Measurements from ENCODE around the gene GGA1.

DNA sequence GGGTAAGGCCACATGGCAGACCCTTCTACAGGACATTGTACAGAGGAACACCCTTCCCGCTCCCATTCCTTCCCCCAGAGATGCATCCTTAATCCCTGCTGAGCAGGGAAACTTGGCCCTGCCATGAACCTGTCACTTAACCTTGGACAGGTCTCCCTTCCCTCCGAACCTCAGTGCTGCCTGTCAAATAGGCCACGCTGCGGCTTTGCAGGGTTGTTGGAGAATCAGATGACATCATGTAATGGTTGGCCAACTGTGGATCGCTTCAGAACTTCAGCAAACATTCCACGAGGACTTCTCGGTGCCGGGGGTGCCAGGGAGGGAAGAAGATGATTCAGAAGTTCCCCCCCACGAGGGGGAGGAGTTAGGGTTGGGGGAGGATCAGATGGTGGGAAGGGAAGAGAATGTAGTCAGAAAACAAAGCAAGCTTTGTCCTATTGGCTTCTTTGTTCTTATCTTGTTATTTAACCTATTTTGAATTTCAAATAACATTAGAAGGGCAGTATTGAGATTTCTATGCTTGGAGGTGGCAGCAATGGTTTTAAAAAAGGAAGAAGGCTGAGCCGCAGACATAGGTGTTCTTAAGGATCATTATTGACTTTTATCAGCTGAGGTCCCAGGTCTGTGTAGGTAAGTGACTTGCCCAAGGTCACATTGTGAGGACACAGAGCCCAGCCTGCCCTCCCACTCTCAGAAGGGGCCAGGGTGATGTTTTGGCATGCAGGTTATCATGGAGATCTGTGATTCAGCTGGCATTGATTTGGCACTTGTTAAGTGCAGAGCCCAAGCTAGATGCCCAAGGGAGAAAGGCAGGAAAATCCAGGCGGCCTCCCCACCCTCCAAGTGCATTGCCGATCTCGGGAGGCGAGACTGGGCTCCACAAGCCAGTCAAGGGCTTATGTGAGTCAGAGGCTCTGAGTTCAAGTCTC lies 45.2 kb upstream of the GGA1 start:
- TF ChIP-seq RAD21 (IDR thresholded peaks at IDR 0.05; ENCODE audit: low read depth) (no peak), REST (IDR thresholded peaks at IDR 0.05; ENCODE audit: low read depth) (peak; percentile 44; the same call in 1 of the 2 replicates)
